Lung (tissue), 12 donors: ENCODE data around the gene PCDHGB3. TPM values are rescaled to one million over a fixed set of nuclear protein-coding genes. Genes with fewer than 3 reads are reported as not detected.

Experiments
- ATAC-seq: fragments of 200-7000 bp; cut with Tn5 transposase; one replicate; pipeline ENCODE4 v1.9.1; 2020; ENCODE audit warnings: moderate number of reproducible peaks; ENCODE audit not compliant: insufficient read depth, low FRiP score
- DNase-seq, 3 donors: peaks; one replicate each; pipeline ENCODE4 v3.0.0-alpha.2; 2013 to 2017
- H3K27ac ChIP-seq, 2 donors: one replicate each; pipeline ENCODE4 v1.5.1; 2013; ENCODE audit warnings: mild to moderate bottlenecking in 2 of 2, moderate library complexity in 2 of 2, control low read depth in 1 of 2, inconsistent platforms in 1 of 2, low read depth in 1 of 2, low read length in 1 of 2
- H3K27me3 ChIP-seq, 3 donors: one replicate each; pipeline ENCODE4 v1.5.1; 2013; ENCODE audit warnings: low read length in 2 of 3; ENCODE audit not compliant: control insufficient read depth in 3 of 3, insufficient read depth in 3 of 3
- H3K36me3 ChIP-seq, 4 donors: one replicate each; pipeline ENCODE4 v1.5.1; 2013; ENCODE audit warnings: low read length in 4 of 4, mild to moderate bottlenecking in 1 of 4, moderate library complexity in 1 of 4; ENCODE audit not compliant: control insufficient read depth in 4 of 4, insufficient read depth in 4 of 4
- H3K4me1 ChIP-seq, 5 donors: one replicate each; pipeline ENCODE4 v1.5.1; 2013; ENCODE audit warnings: low read length in 5 of 5, mild to moderate bottlenecking in 2 of 5, moderate library complexity in 1 of 5; ENCODE audit not compliant: control insufficient read depth in 5 of 5, insufficient read depth in 5 of 5
- H3K4me3 ChIP-seq: one replicate; pipeline ENCODE4 v1.5.1; 2013; ENCODE audit warnings: mild to moderate bottlenecking, control low read depth, moderate library complexity
- H3K9ac ChIP-seq, 2 donors: one replicate each; pipeline ENCODE4 v1.5.1; 2013; ENCODE audit warnings: low read length in 2 of 2, control low read depth in 1 of 2; ENCODE audit not compliant: insufficient read depth in 1 of 2
- H3K9me3 ChIP-seq, 4 donors: one replicate each; pipeline ENCODE4 v1.5.1; 2013; ENCODE audit warnings: low read length in 3 of 4, mild to moderate bottlenecking in 1 of 4, moderate library complexity in 1 of 4; ENCODE audit not compliant: control insufficient read depth in 4 of 4, insufficient read depth in 3 of 4
- WGBS, 2 donors: extraction: QIAGEN DNeasy Blood & Tissue Kit; methylation state at CpG; one replicate each; pipeline ENCODE4 v1.1.7; 2013; 5-methylcytosine and 5-hydroxymethylcytosine counted together
- polyA plus RNA-seq, 2 donors: library from polyadenylated mRNA; stranded (reverse); fragments of 200-250 nt; gene quantifications; one replicate each; pipeline ENCODE4 v1.2.1, GENCODE V29; 2013
- total RNA-seq, 2 donors: library from RNA; depleted of rRNA in 1 of 2; stranded (reverse); fragments of >200 nt in 1 of 2; gene quantifications; one replicate each; pipeline ENCODE4 v1.2.1, GENCODE V29; 2014 to 2021
- TF ChIP-seq, protein P1 (sequence below): IDR thresholded peaks from 2 replicates; pipeline ENCODE4 v1.5.1; 2012; ENCODE audit warnings: mild to moderate bottlenecking; ENCODE audit errors: control extremely low read depth, extremely low read depth
- donor health status: control.
- donor health status: control.
- donor health status: Bipolar disorder and iron deficiency.
- donor health status: healthy.
- donor health status: DM: yes; HTN: yes; CAD: no.

PCDHGB3 gene
- total and polyA plus RNA-seq, 4 donors = 0.18 to 7.9 (median 1.7) TPM

DNA sequence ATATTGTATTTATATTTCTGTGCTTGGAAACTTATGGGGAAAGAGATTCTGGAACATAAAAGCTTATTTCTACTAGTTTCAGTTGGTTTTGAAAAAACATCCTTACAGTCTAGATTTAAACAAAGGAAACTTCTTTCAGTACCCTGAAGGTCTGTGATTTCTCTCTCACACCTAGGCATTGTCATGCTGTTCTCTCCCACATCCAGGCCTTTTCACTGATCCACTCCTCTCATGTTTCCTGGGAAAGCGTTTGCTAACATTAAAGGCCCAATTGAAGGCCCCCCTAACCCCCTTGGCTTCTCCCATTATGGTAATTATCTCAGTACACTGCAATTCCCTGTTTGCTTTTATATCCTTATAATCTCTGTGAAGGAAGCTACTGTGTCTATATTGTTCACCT, 27.3 kb upstream of the PCDHGB3 start:
- H3K27ac ChIP-seq = no peak overlapping the region
- H3K4me1 ChIP-seq = no peaks in the 10 kb centered on the region
- WGBS, 2 donors = 14 to 19% methylated on average over 1 of the region's 1 CpG
- no peak for DNase-seq
- no peaks in the 10 kb centered on the region for H3K27me3 ChIP-seq
- H3K36me3 ChIP-seq = no peaks in the 10 kb centered on the region
- peaks cover under 1 to 55% (median 26%) of the 10 kb centered on the region in 4 donors for H3K9me3 ChIP-seq
- TF ChIP-seq, protein P1, sequence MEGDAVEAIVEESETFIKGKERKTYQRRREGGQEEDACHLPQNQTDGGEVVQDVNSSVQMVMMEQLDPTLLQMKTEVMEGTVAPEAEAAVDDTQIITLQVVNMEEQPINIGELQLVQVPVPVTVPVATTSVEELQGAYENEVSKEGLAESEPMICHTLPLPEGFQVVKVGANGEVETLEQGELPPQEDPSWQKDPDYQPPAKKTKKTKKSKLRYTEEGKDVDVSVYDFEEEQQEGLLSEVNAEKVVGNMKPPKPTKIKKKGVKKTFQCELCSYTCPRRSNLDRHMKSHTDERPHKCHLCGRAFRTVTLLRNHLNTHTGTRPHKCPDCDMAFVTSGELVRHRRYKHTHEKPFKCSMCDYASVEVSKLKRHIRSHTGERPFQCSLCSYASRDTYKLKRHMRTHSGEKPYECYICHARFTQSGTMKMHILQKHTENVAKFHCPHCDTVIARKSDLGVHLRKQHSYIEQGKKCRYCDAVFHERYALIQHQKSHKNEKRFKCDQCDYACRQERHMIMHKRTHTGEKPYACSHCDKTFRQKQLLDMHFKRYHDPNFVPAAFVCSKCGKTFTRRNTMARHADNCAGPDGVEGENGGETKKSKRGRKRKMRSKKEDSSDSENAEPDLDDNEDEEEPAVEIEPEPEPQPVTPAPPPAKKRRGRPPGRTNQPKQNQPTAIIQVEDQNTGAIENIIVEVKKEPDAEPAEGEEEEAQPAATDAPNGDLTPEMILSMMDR = no peak
- no peak overlapping the region for H3K4me3 ChIP-seq
- H3K9ac ChIP-seq = no peak overlapping the region
- ATAC-seq = no peak

GRCh38 chr5:141343242-141343952, 26.6 kb upstream of the PCDHGB3 start, which contains the start of gene PCDHGA3:
PCDHGA3 (plus strand) TSS chr5:141343829; CDS start chr5:141344034, 205 bp downstream.
- peaks cover 0 to 54% (median 24%) of the 10 kb centered on the region in 4 donors for H3K9me3 ChIP-seq
- peak within 1 kb of the TSS in 1 of 2 donors; percentile 80 for H3K27ac ChIP-seq
- WGBS, 2 donors = 23 to 25% methylated on average over 9 of the region's 9 CpGs
- no peak within 1 kb of the TSS for H3K4me3 ChIP-seq
- DNase-seq (peak in 2 of 3 donors; percentile 34 to 40), ATAC-seq (no peak)
- H3K9ac ChIP-seq = no peak within 1 kb of the TSS
- H3K27me3 ChIP-seq = no peaks in the 10 kb centered on the region
- no peaks in the 10 kb centered on the region for H3K4me1 ChIP-seq
- TF ChIP-seq, protein P1 = no peak
- no peaks in the 10 kb centered on the region for H3K36me3 ChIP-seq

GRCh38 chr5:141343953-141344463, 26.0 kb upstream of the PCDHGB3 start:
- TF ChIP-seq, protein P1 = no peak
- 24 to 30% methylated on average over 31 of the region's 31 CpGs for WGBS, 2 donors
- no peak overlapping the region for H3K9ac ChIP-seq

More at GRCh38 chr5:141343953-141344463, 26.0 kb upstream of the PCDHGB3 start:
- H3K9me3 ChIP-seq = peaks cover 0 to 50% (median 24%) of the 10 kb centered on the region in 4 donors
- DNase-seq (no peak), ATAC-seq (no peak)
- no peaks in the 10 kb centered on the region for H3K4me1 ChIP-seq
- no peaks in the 10 kb centered on the region for H3K36me3 ChIP-seq
- no peak overlapping the region for H3K4me3 ChIP-seq
- no peaks in the 10 kb centered on the region for H3K27me3 ChIP-seq
- H3K27ac ChIP-seq = peak overlapping the region in 1 of 2 donors; percentile 80
